Choroid plexus epithelial cell (primary cell): ENCODE results near the gene UNC45A.

Experiments used
- DNase-seq: peaks from one replicate; pipeline ENCODE4 v3.0.0-alpha.2; 2010; ENCODE audit warnings: low read depth
- H3K4me3 ChIP-seq: 2 replicates; pipeline ENCODE4 v1.5.1; 2011; ENCODE audit warnings: low read depth, mild to moderate bottlenecking, control low read depth, low read length, moderate library complexity
- CTCF ChIP-seq: conservative IDR thresholded peaks from 2 replicates; pipeline ENCODE4 v1.5.1; 2011; ENCODE audit warnings: low read depth, mild to moderate bottlenecking, control low read depth, inconsistent platforms, low read length, moderate library complexity

The UNC45A gene

GRCh38 chr15:90954712-90955623 lies 19.9 kb downstream of the UNC45A start, which contains the start of gene RCCD1:
Gene RCCD1 (plus strand): TSS chr15:90954884. CDS start chr15:90956735, 1,851 bp downstream.
- H3K4me3 ChIP-seq: peak within 1 kb of the TSS; percentile 94
- no peak for TF ChIP-seq CTCF

GRCh38 chr15:90955624-90956273 lies 20.7 kb downstream of the UNC45A start:
- no peak for TF ChIP-seq CTCF
- DNase-seq: no peak
- H3K4me3 ChIP-seq: no peak overlapping the region

More at GRCh38 chr15:90954712-90955623, 19.9 kb downstream of the UNC45A start, which contains the start of gene RCCD1:
- peak; percentile 96 for DNase-seq

- DNase-seq: peak; percentile 76
- peak overlapping the region; percentile 74 for H3K4me3 ChIP-seq
- TF ChIP-seq CTCF: peak; percentile 69
Observed at GRCh38 chr15:90956274-90957030, 21.4 kb downstream of the UNC45A start.

- peak overlapping the region; percentile 74 for H3K4me3 ChIP-seq
Observed at GRCh38 chr15:90957031-90957790, 22.1 kb downstream of the UNC45A start.

GRCh38 chr15:90957791-90958190 lies 22.7 kb downstream of the UNC45A start:
- no peak for DNase-seq
- TF ChIP-seq CTCF: no peak
- peak overlapping the region; percentile 74 for H3K4me3 ChIP-seq

More at GRCh38 chr15:90957031-90957790, 22.1 kb downstream of the UNC45A start:
- DNase-seq: peak; percentile 30
- TF ChIP-seq CTCF: no peak

GRCh38 chr15:90959028-90959595 lies 24.0 kb downstream of the UNC45A start:
- no peak for DNase-seq
- TF ChIP-seq CTCF: no peak
- no peak overlapping the region for H3K4me3 ChIP-seq
